Tibial artery (tissue), 4 donors: ENCODE data around the gene UFC1.

Experiments
- DNase-seq, 2 donors: peaks; one replicate each; pipeline ENCODE4 v3.0.0-alpha.2; 2019
- H3K27ac ChIP-seq, 2 donors: fragments of 200-600 bp; sonication (generic) in 1 of 2; 1 replicate in 1 of 2; 2 replicates in 1 of 2; pipeline ENCODE4 v1.5.1; 2018 to 2019; ENCODE audit warnings: mild to moderate bottlenecking in 1 of 2
- H3K27me3 ChIP-seq, 2 donors: fragments of 200-600 bp; sonication (generic) in 1 of 2; one replicate each; pipeline versions ENCODE4 v1.5.1 to v1.6.0; 2016 to 2019
- H3K36me3 ChIP-seq, 3 donors: fragments of 200-600 bp; sonication (generic) in 2 of 3; one replicate each; pipeline ENCODE4 v1.5.1; 2016 to 2019; ENCODE audit warnings: mild to moderate bottlenecking in 2 of 3
- H3K4me1 ChIP-seq, 4 donors: fragments of 200-600 bp; sonication (generic) in 2 of 4; 1 replicate in 3 of 4; 2 replicates in 1 of 4; pipeline ENCODE4 v1.5.1; 2016 to 2019
- H3K4me3 ChIP-seq, 2 donors: fragments of 200-600 bp; sonication (generic) in 1 of 2; 1 replicate in 1 of 2; 2 replicates in 1 of 2; pipeline ENCODE4 v1.5.1; 2018 to 2019; ENCODE audit warnings: mild to moderate bottlenecking in 2 of 2
- H3K9me3 ChIP-seq, 3 donors: fragments of 200-600 bp; sonication (generic) in 1 of 3; one replicate each; pipeline ENCODE4 v1.5.1; 2016 to 2019
- intact Hi-C: fragments of 100-400 bp; cut with DNase I; formaldehyde crosslinking; loops from one replicate; pipeline ENCODE4 v1.15.0; 2023; ENCODE audit warnings: low total_unique reads
- TF ChIP-seq, protein P1 (sequence below), 2 experiments: fragments of 200-600 bp in 1 of 2; fragments of 450-650 bp in 1 of 2; IDR thresholded peaks; one replicate each; pipeline ENCODE4 v1.5.1; 2017 to 2019; ENCODE audit warnings: antibody characterized with exemption in 2 of 2, mild to moderate bottlenecking in 1 of 2, moderate library complexity in 1 of 2

UFC1 gene

DNA sequence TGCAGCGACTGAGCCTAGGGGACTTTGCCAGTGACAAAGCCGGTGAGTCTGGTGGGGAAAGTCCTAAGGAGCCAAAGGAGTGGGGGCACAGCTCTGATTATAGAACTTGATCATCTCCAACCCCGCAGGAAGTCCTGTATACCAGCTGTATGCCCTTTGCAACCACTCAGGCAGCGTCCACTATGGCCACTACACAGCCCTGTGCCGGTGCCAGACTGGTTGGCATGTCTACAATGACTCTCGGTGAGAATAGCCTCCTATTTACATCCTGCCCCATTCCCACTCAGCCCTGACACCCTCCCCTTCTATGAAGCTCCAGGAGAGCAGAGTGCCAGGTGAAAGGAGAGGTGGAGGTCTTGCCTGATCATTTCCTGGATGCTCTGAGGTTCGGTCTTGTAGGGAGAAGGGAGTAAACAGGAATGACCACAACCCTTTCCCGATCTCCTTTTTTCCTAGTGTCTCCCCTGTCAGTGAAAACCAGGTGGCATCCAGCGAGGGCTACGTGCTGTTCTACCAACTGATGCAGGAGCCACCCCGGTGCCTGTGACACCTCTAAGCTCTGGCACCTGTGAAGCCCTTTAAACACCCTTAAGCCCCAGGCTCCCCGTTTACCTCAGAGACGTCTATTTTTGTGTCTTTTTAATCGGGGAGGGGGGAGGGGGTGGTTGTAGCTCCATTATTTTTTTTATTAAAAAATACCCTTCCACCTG, 11.3 kb downstream of the UFC1 start:
- peaks cover 0 to 57% (median 23%) of the 10 kb centered on the region in 3 donors for H3K36me3 ChIP-seq
- TF ChIP-seq, protein P1, sequence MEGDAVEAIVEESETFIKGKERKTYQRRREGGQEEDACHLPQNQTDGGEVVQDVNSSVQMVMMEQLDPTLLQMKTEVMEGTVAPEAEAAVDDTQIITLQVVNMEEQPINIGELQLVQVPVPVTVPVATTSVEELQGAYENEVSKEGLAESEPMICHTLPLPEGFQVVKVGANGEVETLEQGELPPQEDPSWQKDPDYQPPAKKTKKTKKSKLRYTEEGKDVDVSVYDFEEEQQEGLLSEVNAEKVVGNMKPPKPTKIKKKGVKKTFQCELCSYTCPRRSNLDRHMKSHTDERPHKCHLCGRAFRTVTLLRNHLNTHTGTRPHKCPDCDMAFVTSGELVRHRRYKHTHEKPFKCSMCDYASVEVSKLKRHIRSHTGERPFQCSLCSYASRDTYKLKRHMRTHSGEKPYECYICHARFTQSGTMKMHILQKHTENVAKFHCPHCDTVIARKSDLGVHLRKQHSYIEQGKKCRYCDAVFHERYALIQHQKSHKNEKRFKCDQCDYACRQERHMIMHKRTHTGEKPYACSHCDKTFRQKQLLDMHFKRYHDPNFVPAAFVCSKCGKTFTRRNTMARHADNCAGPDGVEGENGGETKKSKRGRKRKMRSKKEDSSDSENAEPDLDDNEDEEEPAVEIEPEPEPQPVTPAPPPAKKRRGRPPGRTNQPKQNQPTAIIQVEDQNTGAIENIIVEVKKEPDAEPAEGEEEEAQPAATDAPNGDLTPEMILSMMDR (IDR thresholded peaks at IDR 0.05), result no peak
- intact Hi-C loops, result no loop called here
- H3K4me1 ChIP-seq, result peaks cover 0 to 42% (median 36%) of the 10 kb centered on the region in 4 donors
- no peak for DNase-seq
- H3K4me3 ChIP-seq, result peak overlapping the region; percentile 75 to 82
- no peaks in the 10 kb centered on the region for H3K9me3 ChIP-seq
- peak overlapping the region; percentile 93 to 95 for H3K27ac ChIP-seq
- no peaks in the 10 kb centered on the region for H3K27me3 ChIP-seq

DNA sequence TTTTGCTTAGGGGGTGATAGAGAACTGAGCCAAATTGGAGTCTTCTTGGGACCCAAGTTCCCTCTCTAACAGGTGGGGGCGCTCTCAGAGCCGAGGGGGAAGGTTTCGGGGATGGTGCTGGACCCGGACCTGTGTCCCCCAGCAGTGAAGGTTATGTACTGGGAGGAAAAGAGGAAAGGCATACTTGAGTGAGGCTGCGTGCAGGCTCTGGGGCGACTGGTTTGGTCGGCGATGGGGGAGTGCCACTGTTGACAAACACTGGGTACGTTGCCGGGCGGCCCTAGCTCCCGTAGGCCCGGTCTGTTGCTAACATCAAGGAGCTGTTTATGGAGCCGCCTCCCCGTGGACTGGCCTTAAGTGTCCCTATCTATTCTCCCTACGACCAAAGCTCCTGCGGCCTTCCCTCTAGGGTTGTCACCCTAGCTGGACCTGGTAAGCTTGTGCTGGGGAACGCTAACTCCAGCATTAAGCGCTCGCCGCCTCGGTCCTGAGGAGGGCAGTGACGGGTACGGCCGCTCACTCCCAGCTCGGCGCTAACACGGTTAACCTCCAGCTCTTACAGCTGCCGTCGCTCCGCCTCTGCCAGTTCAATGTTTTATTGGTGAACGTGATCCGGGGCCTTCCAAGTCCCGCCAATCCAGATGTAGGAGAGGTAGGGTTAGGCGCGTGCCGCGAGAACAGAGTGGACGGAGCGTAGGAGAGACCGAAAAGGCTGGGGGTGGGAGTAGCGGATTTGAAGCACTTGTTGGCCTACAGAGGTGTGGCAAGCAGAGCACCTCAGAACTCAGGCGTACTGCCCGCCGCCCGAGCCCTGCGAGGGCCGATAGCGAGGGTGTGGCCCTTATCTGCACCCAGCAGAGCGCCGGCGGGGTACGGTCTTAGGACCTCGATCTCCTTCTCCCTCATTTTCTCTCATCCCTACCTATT, 12.2 kb downstream of the UFC1 start, which contains the start of gene PPOX:
PPOX (plus strand) TSS at position 685 of the 927 bp plus-strand sequence. CDS start 422 bp downstream, outside the sequence.
- Histone ChIP-seq H3K9me3 (no peaks in the 10 kb centered on the region), H3K27ac (peak within 1 kb of the TSS; percentile 93 to 95), H3K27me3 (no peaks in the 10 kb centered on the region), H3K36me3 (peaks cover 0 to 67% (median 28%) of the 10 kb centered on the region in 3 donors), H3K4me3 (peak within 1 kb of the TSS; percentile 75 to 82), H3K4me1 (peaks cover 0 to 33% (median 27%) of the 10 kb centered on the region in 4 donors)
- DNase-seq, result peak; percentile 98 to 99
- TF ChIP-seq, protein P1 (IDR thresholded peaks at IDR 0.05), result peak; percentile 24 to 29
- intact Hi-C loops, result no loop called here

DNA sequence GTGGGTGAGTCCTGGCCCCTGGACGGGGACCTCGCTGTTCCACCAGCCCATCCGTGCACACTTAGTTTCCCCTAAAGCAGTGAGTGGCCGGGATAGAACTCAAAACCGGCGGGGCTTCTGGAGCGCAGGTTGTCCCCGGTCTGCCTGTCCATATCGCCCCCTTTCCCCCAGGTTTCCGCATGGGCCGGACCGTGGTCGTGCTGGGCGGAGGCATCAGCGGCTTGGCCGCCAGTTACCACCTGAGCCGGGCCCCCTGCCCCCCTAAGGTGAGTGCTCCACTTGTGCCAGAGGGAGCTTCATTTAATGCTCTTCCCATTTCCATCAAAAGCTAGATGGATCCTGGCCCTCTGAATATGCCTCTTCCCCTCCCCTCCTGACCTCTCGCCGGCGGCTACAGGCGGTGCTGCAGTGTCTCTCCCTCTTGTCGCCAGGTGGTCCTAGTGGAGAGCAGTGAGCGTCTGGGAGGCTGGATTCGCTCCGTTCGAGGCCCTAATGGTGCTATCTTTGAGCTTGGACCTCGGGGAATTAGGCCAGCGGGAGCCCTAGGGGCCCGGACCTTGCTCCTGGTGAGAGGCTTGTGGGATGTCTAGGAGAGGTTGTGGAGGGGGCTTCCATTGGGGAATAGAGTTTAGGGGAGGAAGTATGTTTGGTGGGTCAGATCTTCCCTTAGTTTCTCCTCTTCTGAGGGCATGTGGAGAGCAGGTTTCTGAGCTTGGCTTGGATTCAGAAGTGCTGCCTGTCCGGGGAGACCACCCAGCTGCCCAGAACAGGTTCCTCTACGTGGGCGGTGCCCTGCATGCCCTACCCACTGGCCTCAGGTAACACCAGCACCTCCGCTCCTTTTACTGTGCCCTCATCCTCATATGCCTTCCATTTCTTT, 13.1 kb downstream of the UFC1 start:
- H3K36me3 ChIP-seq, result peaks cover 8 to 68% (median 34%) of the 10 kb centered on the region in 3 donors
- TF ChIP-seq, protein P1 (IDR thresholded peaks at IDR 0.05), result no peak
- peaks cover 0 to 31% (median 19%) of the 10 kb centered on the region in 4 donors for H3K4me1 ChIP-seq
- H3K4me3 ChIP-seq, result peak overlapping the region; percentile 75 to 82
- peak overlapping the region; percentile 93 to 95 for H3K27ac ChIP-seq
- H3K27me3 ChIP-seq, result no peaks in the 10 kb centered on the region
- DNase-seq, result no peak
- H3K9me3 ChIP-seq, result no peaks in the 10 kb centered on the region
- intact Hi-C loops, result no loop called here

DNA sequence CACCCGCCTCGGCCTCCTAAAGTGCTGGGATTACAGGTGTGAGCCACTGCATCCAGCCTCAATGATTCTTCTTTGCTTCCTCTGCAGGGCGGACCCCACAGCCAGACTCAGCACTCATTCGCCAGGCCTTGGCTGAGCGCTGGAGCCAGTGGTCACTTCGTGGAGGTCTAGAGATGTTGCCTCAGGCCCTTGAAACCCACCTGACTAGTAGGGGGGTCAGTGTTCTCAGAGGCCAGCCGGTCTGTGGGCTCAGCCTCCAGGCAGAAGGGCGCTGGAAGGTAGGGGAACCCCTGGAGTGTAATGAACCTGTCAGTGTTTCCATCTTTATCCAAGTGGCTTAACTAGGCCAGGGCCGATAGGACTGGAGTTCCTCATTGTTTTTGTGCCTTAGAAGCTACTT, 15.1 kb downstream of the UFC1 start:
- peaks cover 15 to 66% (median 40%) of the 10 kb centered on the region in 3 donors for H3K36me3 ChIP-seq
- H3K4me3 ChIP-seq, result no peak overlapping the region
- intact Hi-C loops, result no loop called here
- H3K27ac ChIP-seq, result no peak overlapping the region
- H3K4me1 ChIP-seq, result peaks cover 0 to 45% (median 32%) of the 10 kb centered on the region in 4 donors
- H3K9me3 ChIP-seq, result no peaks in the 10 kb centered on the region
- H3K27me3 ChIP-seq, result no peaks in the 10 kb centered on the region
- no peak for DNase-seq
- TF ChIP-seq, protein P1 (IDR thresholded peaks at IDR 0.05), result no peak

DNA sequence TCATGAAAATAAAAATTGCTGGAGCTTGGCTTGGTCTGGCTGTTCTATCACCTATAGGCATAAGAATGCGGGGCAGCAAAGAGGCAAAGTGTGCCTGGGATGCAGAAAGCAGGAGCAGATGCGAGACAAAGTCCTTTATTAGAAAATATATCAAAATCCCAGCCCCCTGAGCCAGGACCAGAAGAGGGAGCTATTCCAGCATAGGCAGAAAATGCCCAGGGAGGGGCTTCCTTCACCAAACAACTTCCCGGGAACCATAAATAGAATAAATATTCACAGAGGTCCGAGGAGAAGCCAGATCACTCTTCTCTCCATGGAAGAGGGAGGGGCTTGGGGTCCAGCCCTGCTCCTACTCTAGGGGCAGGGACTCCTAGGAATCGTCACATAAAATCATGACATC, 17.4 kb downstream of the UFC1 start:
- Histone ChIP-seq H3K9me3 (no peaks in the 10 kb centered on the region), H3K27me3 (no peaks in the 10 kb centered on the region), H3K36me3 (peaks cover 20 to 75% (median 40%) of the 10 kb centered on the region in 3 donors), H3K27ac (no peak overlapping the region), H3K4me3 (no peak overlapping the region), H3K4me1 (peaks cover 0 to 42% (median 31%) of the 10 kb centered on the region in 4 donors)
- intact Hi-C loops, result no loop called here
- TF ChIP-seq, protein P1 (IDR thresholded peaks at IDR 0.05), result no peak
- no peak for DNase-seq
